Prostate gland (tissue), 2 donors: ENCODE results near the gene SUPV3L1. TPM values are rescaled to one million over a fixed set of nuclear protein-coding genes. Genes with fewer than 3 reads are reported as not detected.

ENCODE experiments used
- total RNA-seq, 2 donors: library from RNA; depleted of rRNA; stranded (reverse); fragments of >200 nt; gene quantifications; one replicate each; pipeline ENCODE4 v1.1.0, GENCODE V29; 2016

Gene SUPV3L1
- total RNA-seq, 2 donors from 2014 or later: 18.5 to 37.0 TPM

Other genes with a start within 250 kb of the SUPV3L1 start
- gene DDX21, start 224.1 kb upstream of the SUPV3L1 start, total RNA-seq: 10 to 100 TPM; 28.9 to 41.0 TPM
- 10 to 100 TPM; 37.3 to 46.7 TPM for gene KIFBP, start 191.4 kb upstream of the SUPV3L1 start, total RNA-seq
- gene SRGN, start 92.1 kb upstream of the SUPV3L1 start, total RNA-seq: 10 to 100 TPM; 29.1 to 44.3 TPM
- 10 to 100 TPM; 28.5 to 38.0 TPM for gene VPS26A, start 56.1 kb upstream of the SUPV3L1 start, total RNA-seq
- gene HKDC1, start 40.1 kb downstream of the SUPV3L1 start, total RNA-seq: 1 to 10 TPM in 1 of 2 donors, under 1 TPM in 1; 0.23 to 1.6 TPM
- gene HK1, start 98.3 kb downstream of the SUPV3L1 start, total RNA-seq: 100 to 1,000 TPM in 1 of 2 donors, 10 to 100 TPM in 1; 67.8 to 134 TPM
- gene TACR2, start 236.7 kb downstream of the SUPV3L1 start, total RNA-seq: 1 to 10 TPM in 1 of 2 donors, under 1 TPM in 1; 0.77 to 2.4 TPM